Adrenal gland (tissue), 5 donors: Measurements from ENCODE around the gene EXOC4.

ENCODE experiments used
- POLR2A ChIP-seq, 2 donors: fragments of 450-650 bp; IDR thresholded peaks; one replicate each; pipeline ENCODE4 v1.6.1; 2017; ENCODE audit warnings: antibody characterized with exemption in 2 of 2, mild to moderate bottlenecking in 2 of 2, moderate library complexity in 1 of 2
- TF ChIP-seq, protein P1 (sequence below), 6 experiments: fragments of 450-650 bp in 4 of 6; fragments of 200-600 bp in 2 of 6; sonication (generic) in 1 of 6; IDR thresholded peaks; 1 replicate in 5 of 6; 2 replicates in 1 of 6; pipeline versions ENCODE4 v1.5.1 to v1.8.0; 2016 to 2021; ENCODE audit warnings: antibody characterized with exemption in 6 of 6, mild to moderate bottlenecking in 2 of 6, moderate library complexity in 1 of 6
- donor health status: DM: no; HTN: no; CAD: no.

- no peak for TF ChIP-seq POLR2A (IDR thresholded peaks at IDR 0.05)
- TF ChIP-seq, protein P1, sequence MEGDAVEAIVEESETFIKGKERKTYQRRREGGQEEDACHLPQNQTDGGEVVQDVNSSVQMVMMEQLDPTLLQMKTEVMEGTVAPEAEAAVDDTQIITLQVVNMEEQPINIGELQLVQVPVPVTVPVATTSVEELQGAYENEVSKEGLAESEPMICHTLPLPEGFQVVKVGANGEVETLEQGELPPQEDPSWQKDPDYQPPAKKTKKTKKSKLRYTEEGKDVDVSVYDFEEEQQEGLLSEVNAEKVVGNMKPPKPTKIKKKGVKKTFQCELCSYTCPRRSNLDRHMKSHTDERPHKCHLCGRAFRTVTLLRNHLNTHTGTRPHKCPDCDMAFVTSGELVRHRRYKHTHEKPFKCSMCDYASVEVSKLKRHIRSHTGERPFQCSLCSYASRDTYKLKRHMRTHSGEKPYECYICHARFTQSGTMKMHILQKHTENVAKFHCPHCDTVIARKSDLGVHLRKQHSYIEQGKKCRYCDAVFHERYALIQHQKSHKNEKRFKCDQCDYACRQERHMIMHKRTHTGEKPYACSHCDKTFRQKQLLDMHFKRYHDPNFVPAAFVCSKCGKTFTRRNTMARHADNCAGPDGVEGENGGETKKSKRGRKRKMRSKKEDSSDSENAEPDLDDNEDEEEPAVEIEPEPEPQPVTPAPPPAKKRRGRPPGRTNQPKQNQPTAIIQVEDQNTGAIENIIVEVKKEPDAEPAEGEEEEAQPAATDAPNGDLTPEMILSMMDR (IDR thresholded peaks at IDR 0.05) = no peak
These were observed 178.4 kb downstream of the EXOC4 start for GRCh38 chr7:133431134-133431724.
